ENCODE data around the gene UTP18.

- TF ChIP-seq NANOG (IDR thresholded peaks at IDR 0.05; ENCODE audit: insufficient read depth, low read depth, low read length, poor library complexity, severe bottlenecking) (no peak), CTCF (IDR thresholded peaks at IDR 0.05; ENCODE audit: control extremely low read depth in 1 of 3, insufficient read depth in 1 of 3, low read depth in 1 of 3, low read length in 3 of 3) (no peak), MAFK (IDR thresholded peaks at IDR 0.05; ENCODE audit: low read depth, low read length) (no peak), POLR2A (IDR thresholded peaks at IDR 0.05; ENCODE audit: control extremely low read depth in 1 of 2, low read depth in 2 of 2, low read length in 2 of 2) (no peak), EZH2 (IDR thresholded peaks at IDR 0.05; ENCODE audit: low read depth, low read length, severe bottlenecking) (no peak), MAX (IDR thresholded peaks at IDR 0.05) (no peak), GABPA (IDR thresholded peaks at IDR 0.05; ENCODE audit: borderline replicate concordance, insufficient read depth, low read length) (no peak), CBX5 (IDR thresholded peaks at IDR 0.05; ENCODE audit: low read depth, low read length) (no peak), SP1 (IDR thresholded peaks at IDR 0.05; ENCODE audit: low read depth, low read length) (no peak), RAD21 (IDR thresholded peaks at IDR 0.05 in 1 of 2, conservative IDR thresholded peaks at IDR 0.05 in 1 of 2; ENCODE audit: low read depth in 2 of 2, low read length in 2 of 2) (no peak), POLR2AphosphoS5 (IDR thresholded peaks at IDR 0.05; ENCODE audit: low read depth, low read length) (no peak)
These were observed 35.7 kb upstream of the UTP18 start for GRCh38 chr17:51224402-51225262.
